GM19324 (cell line): ENCODE results near the gene MACROD2.
"Not testable (repeated sequence)": the region's sequence is repeated elsewhere in the genome, so short reads cannot be mapped to it uniquely, and the experiment has no call there.

Experiments used
- ATAC-seq: cut with Tn5 transposase; IDR thresholded peaks from one replicate; pipeline ENCODE4 v1.9.1; 2021; ENCODE audit warnings: mild to moderate bottlenecking, moderate library complexity; ENCODE audit not compliant: unreplicated experiment, low FRiP score

MACROD2 gene

GRCh38 chr20:14918281-14918680 lies 923.0 kb downstream of the MACROD2 start:
- no peak for ATAC-seq

- ATAC-seq = no peak
Measured at GRCh38 chr20:14918976-14919375, 923.7 kb downstream of the MACROD2 start.

GRCh38 chr20:14919501-14920081 lies 924.3 kb downstream of the MACROD2 start:
- ATAC-seq = no peak

DNA sequence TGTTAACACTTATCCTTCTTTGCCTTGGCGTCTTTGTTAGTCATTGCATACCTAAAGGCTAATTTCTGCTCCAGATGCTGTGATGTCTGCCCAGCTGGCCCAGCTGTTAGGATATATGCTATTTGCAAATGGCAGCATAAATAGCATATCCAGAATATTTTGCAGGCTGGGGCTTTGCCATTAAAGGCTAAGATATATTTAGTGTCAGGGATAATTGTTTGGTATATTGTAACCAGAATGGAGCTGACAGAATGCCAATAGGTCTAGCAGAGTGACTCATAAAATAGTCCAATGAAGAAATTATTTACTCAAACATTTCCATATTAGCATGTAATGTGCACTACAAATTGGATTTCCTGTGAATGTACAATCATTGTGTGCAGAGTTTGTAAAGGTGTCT lies 926.2 kb downstream of the MACROD2 start:
- ATAC-seq = no peak

GRCh38 chr20:14922503-14923267 lies 927.4 kb downstream of the MACROD2 start:
- ATAC-seq = no peak

GRCh38 chr20:14924433-14924832 lies 929.1 kb downstream of the MACROD2 start:
- ATAC-seq = no peak

DNA sequence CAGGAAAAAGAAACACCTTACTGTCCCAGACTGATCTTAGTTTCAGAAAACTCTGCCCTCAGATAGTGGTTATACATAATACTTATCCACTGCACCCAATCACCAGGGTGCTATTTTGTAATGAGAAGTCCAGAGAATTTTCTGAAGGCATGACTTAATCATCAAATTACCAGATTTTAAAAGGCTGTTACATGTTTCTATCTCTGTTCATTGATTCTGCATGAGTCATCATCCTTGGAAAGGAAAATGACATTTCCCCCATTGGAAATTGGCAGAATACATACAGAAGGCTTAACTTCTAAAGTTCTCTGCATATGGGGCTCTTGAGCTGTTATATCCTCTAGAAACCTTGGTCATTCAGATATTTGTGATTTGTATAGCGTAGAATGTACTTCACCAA lies 930.0 kb downstream of the MACROD2 start:
- ATAC-seq = no peak

GRCh38 chr20:14926436-14926835 lies 931.1 kb downstream of the MACROD2 start:
- not testable (repeated sequence) for ATAC-seq

DNA sequence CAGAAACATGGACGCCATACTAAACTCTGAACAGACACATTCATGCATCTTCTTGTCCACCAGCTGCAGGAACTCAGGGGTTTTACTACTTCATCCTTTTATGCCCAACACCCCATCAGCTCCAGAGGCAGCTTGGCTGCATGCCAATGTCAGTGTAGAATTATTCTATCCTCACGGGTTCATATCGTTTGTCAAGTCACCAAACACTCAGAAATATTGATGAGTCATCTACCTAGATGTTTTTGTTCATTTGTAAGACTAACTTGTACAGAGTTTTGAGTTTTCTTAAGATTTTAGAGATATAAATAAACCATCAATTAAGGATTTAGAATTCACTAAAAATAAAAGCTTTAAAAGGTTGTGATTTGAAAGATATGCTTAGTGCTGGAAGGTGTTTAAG lies 932.8 kb downstream of the MACROD2 start:
- no peak for ATAC-seq

GRCh38 chr20:14929388-14929787 lies 934.1 kb downstream of the MACROD2 start:
- no peak for ATAC-seq

- ATAC-seq = no peak
Measured at GRCh38 chr20:14932040-14932439, 936.7 kb downstream of the MACROD2 start.

DNA sequence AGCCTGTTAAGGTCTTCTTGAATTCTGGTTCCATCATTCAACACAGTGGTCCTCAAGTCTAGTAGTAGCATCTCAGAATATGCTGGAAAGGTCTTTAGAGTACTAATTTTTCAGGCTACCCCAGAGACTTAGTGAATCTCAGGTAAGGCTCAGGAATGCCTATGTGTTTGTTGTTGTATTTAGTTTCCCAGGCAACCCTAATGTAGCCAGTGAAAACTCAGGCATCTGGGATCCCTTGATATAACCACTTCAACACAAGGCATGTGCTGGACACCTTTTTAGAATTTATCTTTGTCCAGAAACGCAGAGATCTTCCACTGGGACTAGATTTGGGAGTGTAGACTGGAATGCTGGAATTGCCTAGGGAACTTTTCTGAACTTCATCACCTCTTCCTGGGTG lies 940.0 kb downstream of the MACROD2 start:
- no peak for ATAC-seq

DNA sequence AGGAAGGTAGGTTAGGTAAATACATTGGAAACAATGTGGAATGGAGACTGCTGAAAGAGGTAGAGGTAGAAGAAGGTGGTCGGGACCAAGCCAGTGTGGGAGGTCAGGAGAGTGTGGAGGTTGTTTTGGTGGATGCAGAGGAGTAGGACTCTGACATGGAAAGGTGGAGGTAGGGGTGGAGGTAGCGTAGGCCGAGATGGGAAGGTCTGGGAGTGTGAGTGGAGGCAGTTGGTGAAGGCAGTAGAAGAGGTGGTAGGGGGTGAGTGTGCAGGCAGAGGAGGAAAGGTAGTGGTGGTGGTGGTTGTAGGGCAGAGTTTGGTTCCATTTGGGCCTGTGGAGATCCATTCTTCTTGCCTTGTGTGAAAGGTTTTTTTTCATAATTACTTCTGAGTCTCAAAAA lies 941.7 kb downstream of the MACROD2 start:
- ATAC-seq = no peak

GRCh38 chr20:14937846-14938245 lies 942.5 kb downstream of the MACROD2 start:
- no peak for ATAC-seq

DNA sequence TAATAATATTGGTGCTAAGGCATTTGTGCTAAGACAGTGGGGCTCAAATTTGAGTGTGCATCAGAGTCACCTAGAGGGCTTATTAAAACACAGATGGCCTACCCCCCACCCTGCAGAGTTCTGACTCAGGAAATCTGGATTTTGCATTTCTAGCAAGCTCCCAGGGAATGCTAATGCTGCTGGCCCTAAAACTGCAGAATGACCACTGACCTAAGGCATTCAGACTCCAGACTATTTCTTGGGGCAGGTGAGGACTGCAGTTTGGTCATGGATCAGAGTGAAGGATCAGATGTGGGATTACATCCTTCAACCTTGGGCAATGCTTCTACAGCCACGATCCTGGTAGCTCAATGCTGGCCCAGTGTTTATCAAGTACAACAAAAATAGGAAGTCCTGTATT lies 952.2 kb downstream of the MACROD2 start:
- no peak for ATAC-seq

- ATAC-seq = no peak
Measured at GRCh38 chr20:14947946-14948345, 952.6 kb downstream of the MACROD2 start.

GRCh38 chr20:14948416-14948815 lies 953.1 kb downstream of the MACROD2 start:
- no peak for ATAC-seq

- ATAC-seq = no peak
Measured at GRCh38 chr20:14950633-14951032, 955.3 kb downstream of the MACROD2 start.

DNA sequence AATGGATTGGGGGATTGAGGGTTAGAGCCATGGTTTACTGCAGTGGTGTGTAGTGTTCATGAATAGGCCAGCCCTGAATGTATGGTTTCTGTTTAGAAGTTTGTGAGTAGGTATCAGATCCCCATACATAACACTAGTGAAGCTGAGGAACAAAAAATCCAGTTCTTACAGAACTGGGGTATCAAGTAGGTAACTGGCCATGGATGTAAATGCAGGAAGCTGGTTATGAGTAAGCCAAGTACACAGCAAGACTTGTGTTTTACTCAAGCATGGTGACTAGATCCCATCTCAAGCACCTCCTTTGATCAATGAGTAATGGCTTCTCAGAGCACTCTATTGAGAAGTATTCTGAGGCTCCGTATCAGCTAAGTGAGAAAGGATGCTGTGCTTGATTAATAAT lies 955.8 kb downstream of the MACROD2 start:
- no peak for ATAC-seq

GRCh38 chr20:14951707-14952418 lies 956.5 kb downstream of the MACROD2 start:
- ATAC-seq = no peak

GRCh38 chr20:14953736-14954135 lies 958.4 kb downstream of the MACROD2 start:
- no peak for ATAC-seq

GRCh38 chr20:14955399-14955798 lies 960.1 kb downstream of the MACROD2 start:
- ATAC-seq = no peak
